H1 (cell line): Measurements from ENCODE around the gene GLTP.

ENCODE experiments used
- EP300 ChIP-seq, 2 experiments: IDR thresholded peaks; 1 replicate in 1 of 2; 2 replicates in 1 of 2; pipeline ENCODE4 v1.6.1; 2011 to 2012; ENCODE audit warnings: low read depth in 2 of 2, low read length in 2 of 2, mild to moderate bottlenecking in 2 of 2, borderline replicate concordance in 1 of 2, inconsistent platforms in 1 of 2, moderate library complexity in 1 of 2
- KDM1A ChIP-seq: fragments of 200-600, 300-600 bp; sonication (generic); IDR thresholded peaks from 2 replicates; pipeline ENCODE4 v1.7.1; 2016; ENCODE audit warnings: mild to moderate bottlenecking, low read length, borderline replicate concordance
- TF ChIP-seq, protein P1 (sequence below), 3 experiments: IDR thresholded peaks; 1 replicate in 2 of 3; 2 replicates in 1 of 3; pipeline versions ENCODE4 v1.5.1 to v1.6.1; 2011; ENCODE audit warnings: low read length in 3 of 3, mild to moderate bottlenecking in 3 of 3, inconsistent platforms in 2 of 3, low read depth in 1 of 3, moderate library complexity in 1 of 3; ENCODE audit not compliant: insufficient read depth in 1 of 3; ENCODE audit errors: control extremely low read depth in 1 of 3

GRCh38 chr12:109892748-109893147 is 12.4 kb upstream of the GLTP start:
- TF ChIP-seq EP300 (IDR thresholded peaks at IDR 0.05; ENCODE audit: borderline replicate concordance in 1 of 2, low read depth in 2 of 2, low read length in 2 of 2) (no peak), KDM1A (no peak)
- TF ChIP-seq, protein P1, sequence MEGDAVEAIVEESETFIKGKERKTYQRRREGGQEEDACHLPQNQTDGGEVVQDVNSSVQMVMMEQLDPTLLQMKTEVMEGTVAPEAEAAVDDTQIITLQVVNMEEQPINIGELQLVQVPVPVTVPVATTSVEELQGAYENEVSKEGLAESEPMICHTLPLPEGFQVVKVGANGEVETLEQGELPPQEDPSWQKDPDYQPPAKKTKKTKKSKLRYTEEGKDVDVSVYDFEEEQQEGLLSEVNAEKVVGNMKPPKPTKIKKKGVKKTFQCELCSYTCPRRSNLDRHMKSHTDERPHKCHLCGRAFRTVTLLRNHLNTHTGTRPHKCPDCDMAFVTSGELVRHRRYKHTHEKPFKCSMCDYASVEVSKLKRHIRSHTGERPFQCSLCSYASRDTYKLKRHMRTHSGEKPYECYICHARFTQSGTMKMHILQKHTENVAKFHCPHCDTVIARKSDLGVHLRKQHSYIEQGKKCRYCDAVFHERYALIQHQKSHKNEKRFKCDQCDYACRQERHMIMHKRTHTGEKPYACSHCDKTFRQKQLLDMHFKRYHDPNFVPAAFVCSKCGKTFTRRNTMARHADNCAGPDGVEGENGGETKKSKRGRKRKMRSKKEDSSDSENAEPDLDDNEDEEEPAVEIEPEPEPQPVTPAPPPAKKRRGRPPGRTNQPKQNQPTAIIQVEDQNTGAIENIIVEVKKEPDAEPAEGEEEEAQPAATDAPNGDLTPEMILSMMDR (IDR thresholded peaks at IDR 0.05; ENCODE audit: control extremely low read depth in 1 of 3, insufficient read depth in 1 of 3, low read depth in 1 of 3, low read length in 3 of 3), result no peak
